Medulla oblongata (tissue), 1 donor: ENCODE data around the gene SLC28A1.
"Not testable (repeated sequence)": the region's sequence is repeated elsewhere in the genome, so short reads cannot be mapped to it uniquely, and the experiment has no call there.

Experiments used
- DNase-seq: peaks from one replicate; pipeline ENCODE4 v3.0.0-alpha.2; 2015; ENCODE audit errors: extremely low spot score

SLC28A1 gene

GRCh38 chr15:84909782-84910181 lies 25.3 kb downstream of the SLC28A1 start:
- DNase-seq, result no peak

- DNase-seq, result no peak
These were observed 26.6 kb downstream of the SLC28A1 start for GRCh38 chr15:84910928-84911623.

- peak; percentile 81 for DNase-seq
These were observed 27.6 kb downstream of the SLC28A1 start for GRCh38 chr15:84911879-84912660.

GRCh38 chr15:84913360-84913723 lies 28.9 kb downstream of the SLC28A1 start:
- no peak for DNase-seq

DNA sequence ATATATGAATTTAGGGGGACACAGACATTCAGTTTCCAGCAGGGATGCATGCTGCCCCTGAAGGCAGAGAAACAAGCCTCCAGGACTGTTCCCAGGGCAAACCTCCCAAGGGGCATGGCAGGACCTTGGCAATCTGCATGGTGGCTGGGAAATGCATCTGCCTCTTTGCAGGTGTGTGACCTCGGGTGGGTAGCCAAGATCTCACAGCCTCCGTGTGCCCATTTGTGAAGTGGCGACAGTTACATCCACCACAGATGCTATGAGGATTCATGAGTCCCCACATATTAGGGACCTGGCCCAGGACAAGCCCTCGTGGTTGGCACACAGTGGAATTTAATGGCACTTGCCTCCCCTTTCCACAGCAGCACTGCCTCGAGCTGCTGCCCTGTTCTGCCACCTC lies 29.9 kb downstream of the SLC28A1 start:
- DNase-seq, result no peak

GRCh38 chr15:84914909-84915605 lies 30.6 kb downstream of the SLC28A1 start:
- peak; percentile 51 for DNase-seq

- DNase-seq, result no peak
These were observed 31.1 kb downstream of the SLC28A1 start for GRCh38 chr15:84915606-84915958.

DNA sequence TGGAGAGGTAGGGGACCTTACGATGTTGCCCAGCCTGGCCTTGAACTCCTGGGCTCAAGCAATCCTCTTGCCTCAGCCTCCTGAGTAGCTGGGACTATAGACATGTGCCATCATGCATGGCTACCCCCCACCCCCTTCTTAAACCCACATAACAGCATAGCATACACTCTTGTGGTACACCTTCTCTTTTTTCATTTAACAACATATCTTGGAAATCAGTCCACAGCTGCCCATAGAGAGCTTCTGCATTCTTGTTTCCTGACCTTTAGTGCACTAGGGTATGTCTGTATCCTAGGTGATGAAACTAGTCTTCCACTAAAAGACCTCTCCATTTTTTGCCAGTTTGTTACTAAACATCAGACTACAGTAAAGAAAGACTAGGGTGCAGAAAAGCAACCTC lies 33.0 kb downstream of the SLC28A1 start:
- no peak for DNase-seq

GRCh38 chr15:84919106-84919667 lies 34.7 kb downstream of the SLC28A1 start:
- DNase-seq, result no peak

DNA sequence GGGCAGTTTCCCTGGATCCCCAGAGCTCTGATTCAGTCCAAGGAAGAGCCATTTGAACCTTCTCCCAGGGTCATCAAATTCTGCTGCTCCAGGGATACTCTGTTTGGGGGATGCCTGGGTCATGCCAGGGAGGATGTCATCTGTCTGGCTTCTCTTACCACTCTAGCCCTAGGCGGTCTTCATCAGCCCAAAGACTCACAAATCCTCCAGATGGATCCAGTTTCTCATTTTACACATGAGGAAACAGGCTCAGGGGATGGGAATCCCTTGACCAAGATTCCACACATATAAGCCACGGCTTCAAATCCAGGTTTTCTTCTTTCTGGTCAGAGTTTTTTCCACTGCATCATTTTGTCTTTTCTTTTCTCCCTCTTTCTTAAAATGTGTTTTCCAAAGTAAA lies 36.7 kb downstream of the SLC28A1 start:
- DNase-seq, result no peak

DNA sequence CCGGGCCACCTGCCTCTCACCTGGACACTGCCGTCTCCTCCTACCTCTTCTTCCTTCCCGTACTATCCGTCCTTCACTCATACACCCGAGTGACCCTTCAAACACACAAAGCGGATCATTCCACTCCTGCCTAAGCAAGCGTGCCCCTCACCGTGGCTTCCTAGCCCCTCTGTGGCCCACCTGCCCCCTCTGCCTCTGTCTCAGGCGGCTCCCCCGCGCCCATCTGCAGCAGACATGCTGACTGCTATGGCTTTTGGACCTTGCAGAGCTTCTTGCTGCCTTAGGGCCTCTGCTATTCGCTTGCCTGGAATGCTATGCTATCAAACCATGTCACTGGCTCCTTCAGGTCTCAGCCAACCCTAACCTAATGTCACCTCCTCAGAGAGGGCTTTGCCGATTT lies 38.1 kb downstream of the SLC28A1 start:
- DNase-seq, result no peak

GRCh38 chr15:84924077-84924731 lies 39.7 kb downstream of the SLC28A1 start:
- DNase-seq, result no peak

DNA sequence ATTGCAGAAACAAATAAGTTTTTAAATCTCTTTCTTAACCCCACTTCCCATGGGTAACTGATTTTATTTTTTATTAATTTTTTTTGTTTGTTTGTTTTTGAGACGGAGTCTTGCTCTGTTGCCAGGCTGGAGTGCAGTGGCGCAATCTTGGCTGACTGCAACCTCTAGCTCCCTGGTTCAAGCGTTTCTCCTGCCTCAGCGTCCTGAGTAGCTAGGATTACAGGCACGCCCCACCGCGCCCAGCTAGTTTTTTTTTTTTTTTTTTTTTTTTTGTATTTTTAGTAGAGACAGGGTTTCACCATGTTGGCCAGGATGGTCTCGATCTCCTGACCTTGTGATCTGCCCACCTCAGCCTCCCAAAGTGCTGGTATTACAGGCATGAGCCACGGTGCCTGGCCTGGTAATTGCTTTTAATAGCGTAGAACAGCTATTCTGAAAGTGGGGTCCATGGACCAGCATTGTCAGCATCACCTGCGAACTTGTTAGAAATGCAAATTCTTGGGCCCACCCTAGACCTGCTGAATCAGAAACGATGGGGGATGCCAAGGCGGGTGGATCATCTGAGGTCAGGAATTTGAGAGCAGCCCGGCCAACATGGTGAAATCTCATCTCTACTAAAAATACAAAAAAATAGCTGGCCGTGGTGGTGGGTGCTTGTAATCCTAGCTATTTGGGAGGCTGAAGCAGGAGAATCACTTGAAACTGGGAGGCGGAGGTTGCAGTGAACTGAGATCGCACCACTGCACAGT lies 40.5 kb downstream of the SLC28A1 start:
- not testable (repeated sequence) for DNase-seq

GRCh38 chr15:84925906-84926305 lies 41.4 kb downstream of the SLC28A1 start:
- DNase-seq, result no peak

- DNase-seq, result no peak
These were observed 42.2 kb downstream of the SLC28A1 start for GRCh38 chr15:84926491-84927230.

DNA sequence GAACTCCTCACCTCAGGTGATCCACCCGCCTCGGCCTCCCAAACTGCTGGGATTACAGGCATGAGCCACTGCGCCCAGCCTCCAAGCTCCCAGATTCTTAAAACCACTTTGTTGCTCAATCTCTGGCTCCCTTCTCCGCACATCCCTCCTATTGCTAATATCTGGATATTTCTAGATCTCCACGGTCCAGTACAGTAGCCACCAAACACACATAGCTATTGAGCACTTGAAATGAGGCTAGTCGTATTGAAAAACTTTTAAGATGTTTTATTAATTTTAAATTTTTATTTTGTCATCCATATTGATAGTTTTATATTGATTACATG lies 44.3 kb downstream of the SLC28A1 start:
- no peak for DNase-seq

DNA sequence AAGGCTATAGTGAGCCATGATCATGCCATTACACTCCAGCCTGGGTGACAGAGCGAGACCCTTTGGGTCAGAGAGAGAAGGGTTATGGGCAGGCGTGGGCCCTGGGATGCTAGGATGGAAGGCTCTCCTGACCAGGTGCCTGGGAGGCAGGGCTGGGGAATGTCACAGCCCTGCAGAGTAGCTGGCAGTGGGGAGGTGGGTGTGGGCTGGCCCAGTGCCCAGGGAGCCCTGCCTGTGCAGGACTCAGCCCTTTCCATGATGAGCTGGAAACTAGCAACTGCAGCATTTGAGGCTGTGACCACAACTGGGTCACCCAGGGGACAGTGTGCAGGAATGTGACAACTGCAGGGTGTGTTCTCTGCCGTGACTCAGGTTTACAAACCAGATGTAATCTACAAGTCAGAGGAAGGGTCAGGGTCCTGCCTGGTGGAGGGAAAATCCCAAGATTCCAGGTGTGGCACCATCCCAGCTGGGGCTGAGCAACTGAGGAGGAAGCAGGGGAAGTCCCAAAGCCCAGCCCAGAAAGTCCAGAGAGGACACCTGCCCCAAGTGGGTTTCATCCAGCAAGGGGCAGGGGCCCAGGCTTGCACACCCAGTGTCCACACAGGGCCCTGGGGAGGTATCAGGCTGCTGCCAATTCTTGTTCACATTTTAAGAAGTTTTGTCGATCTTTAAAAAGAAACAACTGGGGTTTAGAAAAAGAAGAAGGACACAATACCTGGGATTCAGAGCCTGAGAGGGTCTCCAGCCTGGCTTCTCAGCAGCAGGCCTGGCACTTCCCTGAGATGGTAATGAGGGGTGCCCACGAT lies 45.5 kb downstream of the SLC28A1 start:
- no peak for DNase-seq

GRCh38 chr15:84934942-84935729 lies 50.7 kb downstream of the SLC28A1 start:
- DNase-seq, result no peak

- DNase-seq, result no peak
These were observed 52.7 kb downstream of the SLC28A1 start for GRCh38 chr15:84937144-84937543.
